NK-92 treated with Interleukin-12 subunit alpha and Interleukin-12 subunit beta, amount 100 ng/mL, for 24 hours (cell line): ENCODE data around the gene PPFIBP2.

Source experiments
- DNase-seq: peaks from one replicate; lab custom pipeline; 2025; lab: John Stamatoyannopoulos, UW

PPFIBP2 gene

GRCh38 chr11:7667460-7667859, 153.7 kb downstream of the PPFIBP2 start:
- no peak for DNase-seq

GRCh38 chr11:7668464-7668863, 154.7 kb downstream of the PPFIBP2 start:
- DNase-seq = no peak

- no peak for DNase-seq
Measured at GRCh38 chr11:7668911-7669310, 155.1 kb downstream of the PPFIBP2 start.

GRCh38 chr11:7670641-7671040, 156.8 kb downstream of the PPFIBP2 start:
- DNase-seq = no peak

GRCh38 chr11:7671347-7672215, 157.8 kb downstream of the PPFIBP2 start:
- DNase-seq = no peak

DNA sequence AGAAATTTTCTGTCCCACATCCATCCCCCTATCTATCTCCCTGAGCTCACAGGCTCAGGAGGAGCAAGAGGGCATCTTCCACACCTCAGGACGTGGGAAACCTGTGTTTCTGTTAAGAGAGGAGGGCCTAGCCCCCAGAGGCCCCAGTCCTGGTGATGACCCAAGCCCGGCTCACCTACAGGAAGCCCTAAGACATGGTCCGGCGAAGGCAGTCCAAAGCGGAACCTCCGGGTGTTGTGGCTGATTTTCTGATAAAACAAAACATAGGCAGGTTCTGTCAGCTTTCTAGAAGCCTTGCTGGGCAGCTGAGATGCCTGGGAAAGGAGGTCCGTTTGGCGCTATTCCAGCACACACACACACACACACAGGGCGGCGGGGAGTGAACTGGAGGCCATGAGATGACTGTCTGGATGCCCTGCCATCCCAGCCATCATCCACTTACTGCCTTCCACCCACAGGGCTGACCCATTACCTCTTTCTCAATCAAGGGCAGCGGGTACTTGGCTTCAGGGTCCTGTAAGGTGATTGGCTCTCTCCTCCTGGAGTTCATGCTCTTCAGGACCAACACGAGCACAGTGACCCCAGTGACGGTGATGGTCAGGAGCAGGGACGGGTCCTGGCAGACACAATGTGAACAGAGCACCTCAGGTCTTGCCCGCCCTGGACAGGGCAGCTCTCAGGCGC, 158.6 kb downstream of the PPFIBP2 start:
- DNase-seq = no peak

DNA sequence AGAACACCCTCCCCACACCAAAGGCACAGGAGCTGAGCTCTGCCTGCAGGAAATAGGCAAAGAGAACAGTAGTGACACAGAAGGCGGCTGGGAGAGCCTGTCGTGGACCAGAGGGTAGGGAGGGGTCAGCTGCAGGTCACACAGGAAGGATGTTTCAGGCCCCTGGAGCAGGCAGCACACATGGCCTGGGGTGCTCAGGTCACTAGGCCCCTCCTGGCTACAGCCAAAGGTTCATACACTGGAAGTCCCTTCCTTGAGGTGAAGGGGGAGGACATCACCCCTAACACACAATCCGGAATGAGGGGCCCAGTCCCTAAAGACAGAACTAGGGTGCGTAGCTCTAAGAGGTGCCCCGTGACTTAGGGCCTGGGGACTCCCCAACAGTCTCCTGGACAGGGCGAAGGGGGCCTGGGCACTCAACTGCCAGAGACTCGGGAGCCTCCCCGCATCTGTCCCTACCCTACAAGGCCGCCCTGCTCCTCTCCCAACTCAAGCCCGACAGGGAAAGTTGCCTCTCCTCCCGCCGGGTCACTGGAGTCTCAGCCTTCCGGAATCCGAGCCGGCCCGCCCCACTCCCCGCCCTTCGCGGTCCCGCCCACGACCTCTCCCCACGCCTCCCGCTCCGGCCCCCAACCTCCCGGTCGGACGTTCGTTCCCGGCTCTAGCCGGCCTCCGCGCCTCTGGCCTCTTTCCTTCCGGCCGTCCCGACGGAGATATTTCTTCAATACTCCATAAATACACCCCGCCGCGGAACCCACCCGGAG, 159.3 kb downstream of the PPFIBP2 start, which contains the start of gene CYB5R2:
Gene CYB5R2, minus strand, starts transcription at position 541 of the 764 bp plus-strand sequence. CDS start 675 bp downstream, outside the sequence.
- DNase-seq = no peak

DNA sequence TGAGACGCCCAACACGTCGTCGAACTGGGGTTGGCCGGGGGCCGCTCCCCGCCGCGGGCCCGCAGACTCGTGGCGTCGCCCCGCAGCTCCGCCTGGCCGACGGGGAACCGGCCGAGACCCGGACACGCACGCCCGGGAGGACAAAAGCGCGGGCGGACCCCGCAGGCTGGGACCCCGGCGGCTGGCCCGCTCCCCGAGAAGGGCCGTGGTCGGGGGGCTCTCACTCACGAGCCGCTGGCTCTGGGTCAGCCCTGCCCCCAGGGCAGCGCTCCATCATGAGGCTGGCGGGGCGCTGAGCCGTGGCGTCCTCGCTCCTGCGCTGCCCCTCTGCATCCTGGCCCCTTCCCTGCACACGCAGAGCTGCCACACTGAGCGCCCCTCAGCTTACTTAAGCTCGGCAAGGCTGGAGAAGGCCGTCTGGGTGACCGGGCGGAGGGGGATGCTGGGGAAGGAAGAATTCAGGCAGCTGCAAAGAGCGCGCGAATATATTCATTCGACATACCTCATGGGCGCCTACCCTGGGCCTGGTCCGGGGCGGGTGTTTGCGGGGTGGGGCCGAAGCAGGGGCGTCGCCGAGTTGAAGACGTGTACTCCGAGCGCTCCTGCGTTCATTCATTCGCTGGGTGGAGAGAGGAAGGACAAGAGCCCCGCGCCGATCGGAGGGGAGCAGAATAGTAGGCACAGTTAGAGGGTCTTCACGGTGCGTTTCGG, 160.1 kb downstream of the PPFIBP2 start:
- DNase-seq = no peak

- DNase-seq = no peak
Measured at GRCh38 chr11:7675631-7676030, 161.8 kb downstream of the PPFIBP2 start.

- DNase-seq = no peak
Measured at GRCh38 chr11:7677071-7677470, 163.3 kb downstream of the PPFIBP2 start.

DNA sequence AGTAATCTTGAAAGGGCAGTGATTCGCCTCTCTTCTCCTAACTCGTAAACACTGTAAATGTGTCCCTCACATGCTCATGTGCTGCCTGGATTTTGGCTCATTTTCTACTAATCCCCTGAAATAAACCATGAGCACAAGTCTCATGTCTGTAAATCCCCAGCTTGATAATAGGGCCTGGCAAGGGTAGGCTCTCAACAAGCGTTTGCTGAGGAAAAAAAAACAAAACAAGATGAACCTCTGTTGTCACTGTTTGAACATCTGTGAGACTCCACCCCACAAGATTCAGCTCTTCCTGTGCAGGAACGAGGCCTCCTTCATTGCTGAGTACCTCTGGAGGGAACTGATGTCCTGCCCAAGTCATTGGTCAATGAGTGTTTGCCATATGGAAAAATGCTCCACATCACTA, 164.0 kb downstream of the PPFIBP2 start:
- no peak for DNase-seq

DNA sequence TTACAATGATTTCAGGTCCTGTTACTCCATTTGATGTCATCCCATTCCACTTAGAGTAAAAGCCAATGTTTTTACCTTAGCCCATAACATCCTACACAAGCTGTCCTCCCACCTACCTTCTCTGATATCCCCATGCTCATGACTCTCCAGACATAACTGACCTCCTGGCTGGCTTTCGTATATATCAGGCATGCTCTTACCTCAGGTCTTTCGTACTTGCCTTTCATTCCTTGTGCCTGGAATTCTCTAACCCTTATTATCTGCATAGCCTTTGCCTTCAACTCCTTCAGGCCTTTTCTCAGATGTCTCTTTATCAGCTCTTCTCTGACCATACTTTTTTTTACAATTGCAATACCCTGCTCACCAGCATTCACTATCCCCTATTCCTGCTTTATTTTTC, 169.8 kb downstream of the PPFIBP2 start:
- no peak for DNase-seq

- DNase-seq = no peak
Measured at GRCh38 chr11:7686761-7687160, 173.0 kb downstream of the PPFIBP2 start.

DNA sequence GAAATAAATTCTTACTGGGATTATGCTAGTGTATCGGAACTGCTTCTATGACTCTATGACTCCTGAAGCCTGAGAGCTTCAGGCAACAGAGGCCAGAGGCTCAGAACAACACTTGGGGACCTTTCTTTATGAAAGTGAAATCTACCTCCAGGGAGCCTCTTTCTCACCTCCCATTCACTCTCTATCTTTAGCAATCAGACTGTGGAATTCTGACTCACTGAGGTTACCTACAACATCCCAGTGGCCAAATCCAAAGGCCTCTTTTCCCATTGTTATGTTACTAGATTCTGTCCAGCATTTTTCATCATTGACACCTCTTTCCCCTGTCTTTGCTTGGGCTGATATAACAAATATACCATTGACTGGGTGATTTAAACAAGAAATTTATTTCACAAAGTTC, 173.6 kb downstream of the PPFIBP2 start:
- no peak for DNase-seq

- DNase-seq = no peak
Measured at GRCh38 chr11:7688238-7688826, 174.5 kb downstream of the PPFIBP2 start.

GRCh38 chr11:7689239-7689638, 175.4 kb downstream of the PPFIBP2 start:
- DNase-seq = no peak

DNA sequence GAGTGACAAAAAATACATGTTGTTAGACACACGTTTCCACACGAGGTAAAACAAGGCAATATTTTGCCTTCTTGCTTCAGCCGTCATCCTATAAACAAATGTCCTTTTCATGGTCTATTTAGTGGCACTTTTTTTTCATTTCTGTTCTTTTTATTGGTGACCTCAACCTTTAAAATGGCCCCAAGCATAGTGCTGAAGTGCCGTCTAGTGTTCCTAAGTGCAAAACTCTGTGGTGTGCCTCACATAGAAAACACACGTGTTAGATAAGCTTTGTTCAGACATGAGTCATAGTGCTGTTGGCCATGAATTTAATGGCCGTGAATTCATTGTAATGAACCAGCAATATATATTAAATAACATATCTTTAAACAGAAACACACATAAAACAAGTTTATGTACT, 176.8 kb downstream of the PPFIBP2 start:
- DNase-seq = no peak

DNA sequence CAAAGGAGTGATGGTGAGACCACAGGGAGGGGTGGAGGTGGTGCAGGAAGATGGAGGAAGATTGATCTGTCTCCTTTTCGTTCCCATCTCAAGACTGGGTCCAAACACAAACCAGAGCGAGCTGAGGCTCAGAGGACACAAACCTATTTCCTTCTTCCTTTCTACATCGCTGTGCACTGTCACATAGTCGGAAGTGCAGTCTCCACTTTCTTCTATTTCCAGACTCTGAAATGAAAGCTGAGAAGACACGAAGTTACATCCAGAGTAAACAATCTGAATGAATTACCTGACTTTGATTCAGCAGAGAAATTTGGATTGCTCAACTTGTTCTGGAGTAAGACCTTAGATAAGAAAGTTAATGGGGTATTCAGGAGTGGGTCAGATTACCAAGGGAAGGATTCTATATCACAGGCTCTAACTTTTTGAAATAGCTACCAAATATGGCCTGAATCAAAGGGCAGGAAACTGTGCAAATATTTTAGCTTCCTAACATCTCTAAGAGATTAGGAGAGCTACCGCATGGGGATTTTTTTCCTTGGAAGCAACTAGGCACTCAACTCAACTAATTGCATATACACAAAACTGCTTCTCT, 178.1 kb downstream of the PPFIBP2 start:
- DNase-seq = no peak

GRCh38 chr11:7692426-7692825, 178.6 kb downstream of the PPFIBP2 start:
- DNase-seq = no peak

- DNase-seq = no peak
Measured at GRCh38 chr11:7694235-7694634, 180.4 kb downstream of the PPFIBP2 start.

DNA sequence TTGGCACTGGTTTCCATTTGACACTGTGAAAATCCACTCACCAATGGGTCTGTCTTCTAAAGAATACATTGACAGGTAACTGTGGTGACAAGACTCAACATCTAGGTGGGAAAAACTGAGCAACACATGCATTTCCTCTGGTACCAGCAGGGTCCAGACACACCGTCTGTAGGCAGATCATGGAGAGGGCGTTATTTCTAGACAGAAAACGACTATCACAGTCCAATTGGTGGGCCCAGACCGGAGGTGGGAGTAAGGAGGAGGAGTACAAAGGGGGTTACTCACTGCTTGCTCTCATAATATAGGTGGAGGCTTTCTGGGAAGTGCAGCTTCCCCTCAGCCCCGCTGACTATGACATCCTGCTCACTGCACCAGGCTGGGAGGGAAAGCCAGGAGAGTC, 182.6 kb downstream of the PPFIBP2 start:
- DNase-seq = no peak
